Measurements from ENCODE around the gene SUPT20H.

SUPT20H gene

GRCh38 chr13:36999054-36999714, 60.3 kb downstream of the SUPT20H start, which contains the start of gene ALG5:
TSS of gene ALG5 (minus strand) at chr13:36999340. CDS start at chr13:36999300, 40 bp downstream.
- peak; percentile 88 for DNase-seq (ENCODE audit: low spot score)

- DNase-seq (ENCODE audit: low spot score), result no peak
These were observed 60.9 kb downstream of the SUPT20H start for GRCh38 chr13:36998624-36999041.

GRCh38 chr13:36997716-36998427, 61.6 kb downstream of the SUPT20H start:
- DNase-seq (ENCODE audit: low spot score), result no peak

- no peak for DNase-seq (ENCODE audit: low spot score)
These were observed 67.1 kb downstream of the SUPT20H start for GRCh38 chr13:36992362-36992761.

- no peak for DNase-seq (ENCODE audit: low spot score)
These were observed 72.8 kb downstream of the SUPT20H start for GRCh38 chr13:36986462-36987240.

- DNase-seq (ENCODE audit: low spot score), result peak; percentile 70
These were observed 78.2 kb downstream of the SUPT20H start for GRCh38 chr13:36981156-36981743.

GRCh38 chr13:36979361-36980050, 80.0 kb downstream of the SUPT20H start:
- DNase-seq (ENCODE audit: low spot score), result no peak

GRCh38 chr13:36975172-36975571, 84.3 kb downstream of the SUPT20H start:
- no peak for DNase-seq (ENCODE audit: low spot score)

GRCh38 chr13:36973621-36974295, 85.7 kb downstream of the SUPT20H start:
- DNase-seq (ENCODE audit: low spot score), result no peak

GRCh38 chr13:36973009-36973408, 86.5 kb downstream of the SUPT20H start:
- no peak for DNase-seq (ENCODE audit: low spot score)

- no peak for DNase-seq (ENCODE audit: low spot score)
These were observed 93.1 kb downstream of the SUPT20H start for GRCh38 chr13:36966404-36966803.

- DNase-seq (ENCODE audit: low spot score), result peak; percentile 92
These were observed 93.7 kb downstream of the SUPT20H start for GRCh38 chr13:36965767-36966166.

GRCh38 chr13:36959456-36960116, 99.9 kb downstream of the SUPT20H start:
- no peak for DNase-seq (ENCODE audit: low spot score)

Data from kidney capillary endothelial cell (primary cell).